ENCODE measurements around the gene GRID2.

GRCh38 chr4:92651536-92651935 lies 347.8 kb downstream of the GRID2 start:
- no peak for TF ChIP-seq CTCF (IDR thresholded peaks at IDR 0.05)
- TF ChIP-seq ZFX (IDR thresholded peaks at IDR 0.05; ENCODE audit: borderline replicate concordance): no peak
